HG03521 (cell line): ENCODE results near the gene DCAF15.

Experiments
- ATAC-seq: cut with Tn5 transposase; IDR thresholded peaks from one replicate; pipeline ENCODE4 v1.9.1; 2021; ENCODE audit warnings: mild to moderate bottlenecking, moderate library complexity; ENCODE audit not compliant: unreplicated experiment

DCAF15 gene

GRCh38 chr19:13992025-13992424, 39.7 kb downstream of the DCAF15 start:
- ATAC-seq: no peak

GRCh38 chr19:13993590-13994300, 41.4 kb downstream of the DCAF15 start:
- ATAC-seq: no peak

- ATAC-seq: no peak
These were observed 42.9 kb downstream of the DCAF15 start for GRCh38 chr19:13995017-13995728.

- ATAC-seq: no peak
These were observed 43.8 kb downstream of the DCAF15 start for GRCh38 chr19:13995878-13996765.

- no peak for ATAC-seq
These were observed 44.8 kb downstream of the DCAF15 start for GRCh38 chr19:13996928-13997630.

- no peak for ATAC-seq
These were observed 45.3 kb downstream of the DCAF15 start for GRCh38 chr19:13997631-13997962.

GRCh38 chr19:13998426-13998825, 46.1 kb downstream of the DCAF15 start:
- no peak for ATAC-seq

GRCh38 chr19:13999085-13999484, 46.8 kb downstream of the DCAF15 start:
- no peak for ATAC-seq

GRCh38 chr19:14000691-14001375, 48.5 kb downstream of the DCAF15 start:
- no peak for ATAC-seq

GRCh38 chr19:14002571-14003250, 50.4 kb downstream of the DCAF15 start:
- no peak for ATAC-seq

GRCh38 chr19:14003251-14004055, 51.1 kb downstream of the DCAF15 start:
- ATAC-seq: no peak

GRCh38 chr19:14004619-14005348, 52.5 kb downstream of the DCAF15 start:
- no peak for ATAC-seq

GRCh38 chr19:14005349-14006084, 53.2 kb downstream of the DCAF15 start:
- ATAC-seq: peak; percentile 46

GRCh38 chr19:14006085-14006765, 53.9 kb downstream of the DCAF15 start, which contains the start of gene RFX1:
Gene RFX1 (minus strand): TSS chr19:14006320. CDS start chr19:13993843, 12,477 bp downstream.
- peak; percentile 69 for ATAC-seq

- ATAC-seq: peak; percentile 20
These were observed 54.7 kb downstream of the DCAF15 start for GRCh38 chr19:14006766-14007562.
